ENCODE measurements around the gene PARD3B.

DNA sequence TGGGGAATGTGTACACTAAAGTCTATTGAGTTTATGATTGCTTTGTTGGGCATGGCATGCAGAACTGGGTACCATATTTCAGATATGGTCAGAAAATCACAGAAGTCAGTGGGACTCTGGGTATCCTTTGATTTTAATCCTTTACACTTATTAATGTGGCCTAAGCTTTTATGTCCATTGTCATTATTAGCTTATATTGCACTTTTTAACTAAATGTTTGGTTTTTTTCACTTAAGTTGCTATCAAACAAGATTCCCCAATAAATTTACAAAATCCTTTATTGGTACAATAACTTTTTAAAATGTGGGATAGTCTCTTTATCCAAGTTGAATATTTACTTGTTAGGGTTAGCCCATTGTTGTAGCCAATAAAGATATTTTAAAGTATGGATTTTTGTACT is 902.9 kb downstream of the PARD3B start:
- no peak for TF ChIP-seq EZH2 (IDR thresholded peaks at IDR 0.05; ENCODE audit: low read length, unreplicated experiment)
- TF ChIP-seq, protein P1, sequence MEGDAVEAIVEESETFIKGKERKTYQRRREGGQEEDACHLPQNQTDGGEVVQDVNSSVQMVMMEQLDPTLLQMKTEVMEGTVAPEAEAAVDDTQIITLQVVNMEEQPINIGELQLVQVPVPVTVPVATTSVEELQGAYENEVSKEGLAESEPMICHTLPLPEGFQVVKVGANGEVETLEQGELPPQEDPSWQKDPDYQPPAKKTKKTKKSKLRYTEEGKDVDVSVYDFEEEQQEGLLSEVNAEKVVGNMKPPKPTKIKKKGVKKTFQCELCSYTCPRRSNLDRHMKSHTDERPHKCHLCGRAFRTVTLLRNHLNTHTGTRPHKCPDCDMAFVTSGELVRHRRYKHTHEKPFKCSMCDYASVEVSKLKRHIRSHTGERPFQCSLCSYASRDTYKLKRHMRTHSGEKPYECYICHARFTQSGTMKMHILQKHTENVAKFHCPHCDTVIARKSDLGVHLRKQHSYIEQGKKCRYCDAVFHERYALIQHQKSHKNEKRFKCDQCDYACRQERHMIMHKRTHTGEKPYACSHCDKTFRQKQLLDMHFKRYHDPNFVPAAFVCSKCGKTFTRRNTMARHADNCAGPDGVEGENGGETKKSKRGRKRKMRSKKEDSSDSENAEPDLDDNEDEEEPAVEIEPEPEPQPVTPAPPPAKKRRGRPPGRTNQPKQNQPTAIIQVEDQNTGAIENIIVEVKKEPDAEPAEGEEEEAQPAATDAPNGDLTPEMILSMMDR (conservative IDR thresholded peaks at IDR 0.05; ENCODE audit: low read depth, low read length): no peak

All from PC-3 (cell line).